Erythroblast (primary cell): ENCODE results near the gene CALCR.

Experiments
- GATA1 ChIP-seq: IDR thresholded peaks from 2 replicates; pipeline ENCODE4 v1.6.1; 2011; ENCODE audit warnings: low read depth, mild to moderate bottlenecking, control low read depth, low read length, moderate library complexity
- POLR2A ChIP-seq: IDR thresholded peaks from 2 replicates; pipeline ENCODE4 v1.6.1; 2011; ENCODE audit warnings: mild to moderate bottlenecking, low read length

GRCh38 chr7:93471456-93471855 lies 103.1 kb downstream of the CALCR start:
- no peak for TF ChIP-seq POLR2A
- TF ChIP-seq GATA1: no peak
